Loucy (cell line): ENCODE measurements around the gene GAL3ST3.
"Not testable (repeated sequence)": the region's sequence is repeated elsewhere in the genome, so short reads cannot be mapped to it uniquely, and the experiment has no call there.

Experiments used
- CTCF ChIP-seq: fragments of 200-600 bp; sonication (generic); conservative IDR thresholded peaks from 2 replicates; pipeline ENCODE4 v1.5.1; 2014; ENCODE audit warnings: mild to moderate bottlenecking, antibody characterized with exemption, low read length
- EZH2phosphoT487 ChIP-seq: fragments of 200-600 bp; IDR thresholded peaks from 2 replicates; pipeline ENCODE4 v1.6.1; 2018; ENCODE audit warnings: antibody characterized with exemption, mild to moderate bottlenecking, moderate library complexity, borderline replicate concordance

- not testable (repeated sequence) for TF ChIP-seq CTCF, EZH2phosphoT487
Measured at GRCh38 chr11:66010036-66010435, 38.9 kb downstream of the GAL3ST3 start.
